ENCODE results near the gene PCA3. TPM values are rescaled to one million over a fixed set of nuclear protein-coding genes. Genes with fewer than 3 reads are reported as not detected.
"Not testable (repeated sequence)": the region's sequence is repeated elsewhere in the genome, so short reads cannot be mapped to it uniquely, and the experiment has no call there.

The PCA3 gene
- polyA plus RNA-seq, 1 of the 3 experiments (the other 2 are of a cell fraction), result 0.21 TPM

DNA sequence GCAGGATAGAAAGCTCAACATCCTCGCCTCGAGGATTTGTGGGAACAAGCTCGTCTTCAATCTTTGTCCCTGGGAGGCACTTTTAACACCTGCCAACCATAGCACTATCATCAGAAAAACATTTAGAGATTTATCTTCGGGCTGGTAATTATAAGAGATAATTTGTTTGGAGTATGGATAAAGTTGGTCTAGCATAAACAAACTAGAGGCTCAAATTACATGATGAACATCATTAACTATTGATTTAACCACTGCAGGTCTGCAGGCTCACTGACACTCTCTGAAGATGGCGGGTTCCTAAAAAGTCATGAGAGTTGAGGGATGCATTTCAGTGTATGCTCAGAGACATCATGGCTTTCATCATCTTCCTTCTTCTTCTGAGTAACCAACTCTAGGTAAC is 25.8 kb upstream of the PCA3 start:
- Histone ChIP-seq H3K9me3 (no peaks in the 10 kb centered on the region), H2AFZ (ENCODE audit: low read depth) (no peak overlapping the region), H3K4me1 (ENCODE audit: control insufficient read depth in 1 of 2, insufficient read depth in 2 of 2, low read depth in 1 of 2, low read length in 1 of 2) (no peaks in the 10 kb centered on the region), H3K79me2 (ENCODE audit: insufficient read depth) (no peaks in the 10 kb centered on the region), H3K27me3 (ENCODE audit: insufficient read depth) (peaks cover 8% of the 10 kb centered on the region; the same call in 1 of the 2 replicates), H3K27ac (ENCODE audit: low read depth in 2 of 2, low read length in 1 of 2) (no peak overlapping the region), H3K4me2 (no peak overlapping the region), H3F3A (replicated peaks; ENCODE audit: insufficient read depth) (no peaks in the 10 kb centered on the region), H3K4me3 (ENCODE audit: low read depth in 2 of 2, low read length in 1 of 2) (no peak overlapping the region), H3K9me2 (no peaks in the 10 kb centered on the region), H3K9ac (no peak overlapping the region), H3K36me3 (replicated peaks in 1 of 2; ENCODE audit: control insufficient read depth in 1 of 2, insufficient read depth in 2 of 2, low read length in 1 of 2) (no peaks in the 10 kb centered on the region), H4K20me1 (ENCODE audit: insufficient read depth) (no peaks in the 10 kb centered on the region)
- TF ChIP-seq, protein P1, sequence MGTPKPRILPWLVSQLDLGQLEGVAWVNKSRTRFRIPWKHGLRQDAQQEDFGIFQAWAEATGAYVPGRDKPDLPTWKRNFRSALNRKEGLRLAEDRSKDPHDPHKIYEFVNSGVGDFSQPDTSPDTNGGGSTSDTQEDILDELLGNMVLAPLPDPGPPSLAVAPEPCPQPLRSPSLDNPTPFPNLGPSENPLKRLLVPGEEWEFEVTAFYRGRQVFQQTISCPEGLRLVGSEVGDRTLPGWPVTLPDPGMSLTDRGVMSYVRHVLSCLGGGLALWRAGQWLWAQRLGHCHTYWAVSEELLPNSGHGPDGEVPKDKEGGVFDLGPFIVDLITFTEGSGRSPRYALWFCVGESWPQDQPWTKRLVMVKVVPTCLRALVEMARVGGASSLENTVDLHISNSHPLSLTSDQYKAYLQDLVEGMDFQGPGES (IDR thresholded peaks at IDR 0.05; ENCODE audit: low read depth, low read length), result no peak
- TF ChIP-seq GATA2 (CRISPR knock-in tag; IDR thresholded peaks at IDR 0.05), result no peak
- TF ChIP-seq, protein P2, sequence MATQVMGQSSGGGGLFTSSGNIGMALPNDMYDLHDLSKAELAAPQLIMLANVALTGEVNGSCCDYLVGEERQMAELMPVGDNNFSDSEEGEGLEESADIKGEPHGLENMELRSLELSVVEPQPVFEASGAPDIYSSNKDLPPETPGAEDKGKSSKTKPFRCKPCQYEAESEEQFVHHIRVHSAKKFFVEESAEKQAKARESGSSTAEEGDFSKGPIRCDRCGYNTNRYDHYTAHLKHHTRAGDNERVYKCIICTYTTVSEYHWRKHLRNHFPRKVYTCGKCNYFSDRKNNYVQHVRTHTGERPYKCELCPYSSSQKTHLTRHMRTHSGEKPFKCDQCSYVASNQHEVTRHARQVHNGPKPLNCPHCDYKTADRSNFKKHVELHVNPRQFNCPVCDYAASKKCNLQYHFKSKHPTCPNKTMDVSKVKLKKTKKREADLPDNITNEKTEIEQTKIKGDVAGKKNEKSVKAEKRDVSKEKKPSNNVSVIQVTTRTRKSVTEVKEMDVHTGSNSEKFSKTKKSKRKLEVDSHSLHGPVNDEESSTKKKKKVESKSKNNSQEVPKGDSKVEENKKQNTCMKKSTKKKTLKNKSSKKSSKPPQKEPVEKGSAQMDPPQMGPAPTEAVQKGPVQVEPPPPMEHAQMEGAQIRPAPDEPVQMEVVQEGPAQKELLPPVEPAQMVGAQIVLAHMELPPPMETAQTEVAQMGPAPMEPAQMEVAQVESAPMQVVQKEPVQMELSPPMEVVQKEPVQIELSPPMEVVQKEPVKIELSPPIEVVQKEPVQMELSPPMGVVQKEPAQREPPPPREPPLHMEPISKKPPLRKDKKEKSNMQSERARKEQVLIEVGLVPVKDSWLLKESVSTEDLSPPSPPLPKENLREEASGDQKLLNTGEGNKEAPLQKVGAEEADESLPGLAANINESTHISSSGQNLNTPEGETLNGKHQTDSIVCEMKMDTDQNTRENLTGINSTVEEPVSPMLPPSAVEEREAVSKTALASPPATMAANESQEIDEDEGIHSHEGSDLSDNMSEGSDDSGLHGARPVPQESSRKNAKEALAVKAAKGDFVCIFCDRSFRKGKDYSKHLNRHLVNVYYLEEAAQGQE (IDR thresholded peaks at IDR 0.05; ENCODE audit: low read depth, low read length), result no peak
- POLR2A ChIA-PET, result no interaction called here
- 2% methylated on average over 5 of the region's 5 CpGs for WGBS (ENCODE audit: low lambda C conversion rate)
- CTCF ChIA-PET, result no interaction called here
- no peak for DNase-seq

DNA sequence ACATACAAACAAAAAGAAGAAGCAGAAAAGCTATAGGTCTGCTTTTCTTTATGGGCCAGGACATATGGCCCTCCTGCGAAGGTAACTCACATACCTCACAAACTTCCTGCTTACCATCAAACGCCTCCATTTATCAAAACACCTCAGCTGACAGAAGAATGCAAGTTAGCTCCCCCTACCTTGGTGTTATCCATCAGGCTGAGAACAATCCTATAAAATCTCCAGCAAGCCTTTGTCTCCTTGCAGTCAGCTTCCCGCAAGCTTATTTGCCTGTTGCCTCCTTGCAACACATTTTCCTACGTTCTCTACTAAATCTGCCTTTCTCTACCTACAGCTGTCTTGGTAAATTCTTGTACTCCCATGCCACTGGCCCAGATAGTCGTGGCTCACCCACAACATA is 22.7 kb upstream of the PCA3 start:
- Histone ChIP-seq H3K27ac (ENCODE audit: low read depth in 2 of 2, low read length in 1 of 2) (no peak overlapping the region), H3F3A (replicated peaks; ENCODE audit: insufficient read depth) (no peaks in the 10 kb centered on the region), H3K9me2 (no peaks in the 10 kb centered on the region), H3K36me3 (replicated peaks in 1 of 2; ENCODE audit: control insufficient read depth in 1 of 2, insufficient read depth in 2 of 2, low read length in 1 of 2) (no peaks in the 10 kb centered on the region), H3K9ac (no peak overlapping the region), H3K9me3 (no peaks in the 10 kb centered on the region), H4K20me1 (ENCODE audit: insufficient read depth) (no peaks in the 10 kb centered on the region), H3K27me3 (ENCODE audit: insufficient read depth) (peaks cover 8% of the 10 kb centered on the region; the same call in 1 of the 2 replicates), H3K4me2 (no peak overlapping the region), H3K4me3 (ENCODE audit: low read depth in 2 of 2, low read length in 1 of 2) (no peak overlapping the region), H2AFZ (ENCODE audit: low read depth) (no peak overlapping the region), H3K79me2 (ENCODE audit: insufficient read depth) (no peaks in the 10 kb centered on the region), H3K4me1 (ENCODE audit: control insufficient read depth in 1 of 2, insufficient read depth in 2 of 2, low read depth in 1 of 2, low read length in 1 of 2) (no peaks in the 10 kb centered on the region)
- no peak for DNase-seq
- POLR2A ChIA-PET, result no interaction called here
- CTCF ChIA-PET, result no interaction called here
- WGBS (ENCODE audit: low lambda C conversion rate), result 2% methylated on average over 5 of the region's 5 CpGs
- TF ChIP-seq MXI1 (IDR thresholded peaks at IDR 0.05; ENCODE audit: low read depth, low read length), result no peak
- no peak for TF ChIP-seq FOSL2 (IDR thresholded peaks at IDR 0.05; ENCODE audit: borderline replicate concordance, low read depth)
- TF ChIP-seq, protein P3, sequence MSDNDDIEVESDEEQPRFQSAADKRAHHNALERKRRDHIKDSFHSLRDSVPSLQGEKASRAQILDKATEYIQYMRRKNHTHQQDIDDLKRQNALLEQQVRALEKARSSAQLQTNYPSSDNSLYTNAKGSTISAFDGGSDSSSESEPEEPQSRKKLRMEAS (IDR thresholded peaks at IDR 0.05; ENCODE audit: low read depth), result no peak
- TF ChIP-seq, protein P4, sequence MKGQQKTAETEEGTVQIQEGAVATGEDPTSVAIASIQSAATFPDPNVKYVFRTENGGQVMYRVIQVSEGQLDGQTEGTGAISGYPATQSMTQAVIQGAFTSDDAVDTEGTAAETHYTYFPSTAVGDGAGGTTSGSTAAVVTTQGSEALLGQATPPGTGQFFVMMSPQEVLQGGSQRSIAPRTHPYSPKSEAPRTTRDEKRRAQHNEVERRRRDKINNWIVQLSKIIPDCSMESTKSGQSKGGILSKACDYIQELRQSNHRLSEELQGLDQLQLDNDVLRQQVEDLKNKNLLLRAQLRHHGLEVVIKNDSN (IDR thresholded peaks at IDR 0.05; ENCODE audit: borderline replicate concordance, low read depth), result no peak
- TF ChIP-seq MEF2A (IDR thresholded peaks at IDR 0.05; ENCODE audit: borderline replicate concordance, low read depth), result no peak
- no peak for TF ChIP-seq RAD21 (IDR thresholded peaks at IDR 0.05; ENCODE audit: low read length)
- TF ChIP-seq, protein P1 (IDR thresholded peaks at IDR 0.05; ENCODE audit: low read depth, low read length), result no peak
- TF ChIP-seq, protein P5, sequence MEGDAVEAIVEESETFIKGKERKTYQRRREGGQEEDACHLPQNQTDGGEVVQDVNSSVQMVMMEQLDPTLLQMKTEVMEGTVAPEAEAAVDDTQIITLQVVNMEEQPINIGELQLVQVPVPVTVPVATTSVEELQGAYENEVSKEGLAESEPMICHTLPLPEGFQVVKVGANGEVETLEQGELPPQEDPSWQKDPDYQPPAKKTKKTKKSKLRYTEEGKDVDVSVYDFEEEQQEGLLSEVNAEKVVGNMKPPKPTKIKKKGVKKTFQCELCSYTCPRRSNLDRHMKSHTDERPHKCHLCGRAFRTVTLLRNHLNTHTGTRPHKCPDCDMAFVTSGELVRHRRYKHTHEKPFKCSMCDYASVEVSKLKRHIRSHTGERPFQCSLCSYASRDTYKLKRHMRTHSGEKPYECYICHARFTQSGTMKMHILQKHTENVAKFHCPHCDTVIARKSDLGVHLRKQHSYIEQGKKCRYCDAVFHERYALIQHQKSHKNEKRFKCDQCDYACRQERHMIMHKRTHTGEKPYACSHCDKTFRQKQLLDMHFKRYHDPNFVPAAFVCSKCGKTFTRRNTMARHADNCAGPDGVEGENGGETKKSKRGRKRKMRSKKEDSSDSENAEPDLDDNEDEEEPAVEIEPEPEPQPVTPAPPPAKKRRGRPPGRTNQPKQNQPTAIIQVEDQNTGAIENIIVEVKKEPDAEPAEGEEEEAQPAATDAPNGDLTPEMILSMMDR (IDR thresholded peaks at IDR 0.05), result no peak
- TF ChIP-seq CHD2 (IDR thresholded peaks at IDR 0.05; ENCODE audit: low read length, partially characterized antibody), result no peak
- no peak for TF ChIP-seq TCF12 (IDR thresholded peaks at IDR 0.05)

DNA sequence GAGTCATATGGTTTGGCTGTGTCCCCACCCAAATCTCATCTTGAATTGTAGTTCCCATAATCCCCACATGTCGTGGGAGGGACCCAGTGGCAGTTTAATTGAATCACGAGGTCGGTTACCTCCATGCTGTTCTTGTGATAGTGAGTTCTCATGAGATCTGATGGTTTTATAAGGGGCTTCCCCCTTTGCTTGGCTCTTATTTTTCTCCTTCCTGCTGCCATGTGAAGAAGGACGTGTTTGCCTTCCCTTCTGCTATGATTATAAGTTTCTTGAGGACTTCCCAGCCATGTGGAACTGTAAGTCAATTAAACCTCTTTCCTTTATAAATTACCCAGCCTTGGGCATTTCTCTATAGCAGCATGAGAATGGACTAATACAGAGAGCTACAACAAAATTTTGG is 21.3 kb upstream of the PCA3 start:
- H4K20me1 ChIP-seq (ENCODE audit: insufficient read depth); DNase-seq; H3K4me2 ChIP-seq; H3K4me1 ChIP-seq (ENCODE audit: control insufficient read depth in 1 of 2, insufficient read depth in 2 of 2, low read depth in 1 of 2, low read length in 1 of 2); H3K9ac ChIP-seq; H2AFZ ChIP-seq (ENCODE audit: low read depth); CTCF ChIA-PET; H3K27ac ChIP-seq (ENCODE audit: low read depth in 2 of 2, low read length in 1 of 2); H3K79me2 ChIP-seq (ENCODE audit: insufficient read depth); H3F3A ChIP-seq (replicated peaks; ENCODE audit: insufficient read depth); H3K9me3 ChIP-seq; H3K36me3 ChIP-seq (replicated peaks in 1 of 2; ENCODE audit: control insufficient read depth in 1 of 2, insufficient read depth in 2 of 2, low read length in 1 of 2); H3K4me3 ChIP-seq (ENCODE audit: low read depth in 2 of 2, low read length in 1 of 2); H3K9me2 ChIP-seq; POLR2A ChIA-PET: not testable (repeated sequence)
- 2% methylated on average over 4 of the region's 4 CpGs for WGBS (ENCODE audit: low lambda C conversion rate)
- H3K27me3 ChIP-seq (ENCODE audit: insufficient read depth), result peaks cover 20% of the 10 kb centered on the region; the same call in 1 of the 2 replicates

Data from SK-N-SH (cell line).